OCI-LY3 (cell line): ENCODE measurements around the gene IL1RAP.

Experiments used
- EZH2phosphoT487 ChIP-seq: fragments of 200-600 bp; shearing (Covaris generic); IDR thresholded peaks from 2 replicates; pipeline ENCODE4 v1.6.1; 2018; ENCODE audit warnings: antibody characterized with exemption, mixed run types, low read depth
- TF ChIP-seq, protein P1 (sequence below): fragments of 200-600, 300-600 bp; sonication (generic); IDR thresholded peaks from 2 replicates; pipeline ENCODE4 v1.5.1; 2014; ENCODE audit warnings: antibody characterized with exemption, low read length, low read depth

DNA sequence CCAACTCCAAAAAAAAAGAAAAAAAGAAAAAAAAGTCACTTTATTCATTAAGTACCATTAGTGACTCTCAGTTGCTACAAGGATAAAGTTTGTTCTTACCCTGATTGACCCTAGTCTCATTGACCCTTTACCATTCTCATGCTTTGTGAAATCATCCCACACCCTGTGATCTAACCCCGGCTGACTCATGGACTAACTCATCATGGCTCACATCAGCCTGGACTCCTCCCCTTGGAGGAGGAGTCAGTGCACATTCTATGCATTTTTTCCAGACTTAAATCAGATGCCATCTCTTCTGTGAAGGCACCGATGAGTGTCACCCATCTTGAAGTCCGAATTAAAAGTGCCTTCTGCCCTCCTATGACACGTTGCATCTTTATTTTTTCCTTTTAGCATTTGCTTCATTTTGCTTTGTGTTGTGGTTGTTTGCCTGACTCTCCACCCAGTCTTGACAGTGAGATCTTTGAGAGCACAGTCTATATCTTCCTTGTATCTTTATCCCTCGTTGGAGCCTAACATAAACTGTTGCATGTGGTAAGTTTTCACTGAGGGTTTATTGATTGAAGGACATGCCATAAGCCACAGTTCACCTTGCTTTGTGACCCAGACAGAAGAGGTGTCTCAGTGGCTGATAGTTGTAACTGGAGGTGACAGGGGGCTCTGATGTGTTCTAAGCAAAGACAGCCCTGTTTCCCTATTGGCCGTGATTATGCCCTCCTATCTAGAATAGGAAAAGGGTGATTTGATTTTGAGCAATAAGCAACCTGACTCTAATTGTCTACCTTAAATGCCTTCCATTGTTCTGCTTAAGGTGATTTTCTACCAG, 72.1 kb downstream of the IL1RAP start:
- TF ChIP-seq, protein P1, sequence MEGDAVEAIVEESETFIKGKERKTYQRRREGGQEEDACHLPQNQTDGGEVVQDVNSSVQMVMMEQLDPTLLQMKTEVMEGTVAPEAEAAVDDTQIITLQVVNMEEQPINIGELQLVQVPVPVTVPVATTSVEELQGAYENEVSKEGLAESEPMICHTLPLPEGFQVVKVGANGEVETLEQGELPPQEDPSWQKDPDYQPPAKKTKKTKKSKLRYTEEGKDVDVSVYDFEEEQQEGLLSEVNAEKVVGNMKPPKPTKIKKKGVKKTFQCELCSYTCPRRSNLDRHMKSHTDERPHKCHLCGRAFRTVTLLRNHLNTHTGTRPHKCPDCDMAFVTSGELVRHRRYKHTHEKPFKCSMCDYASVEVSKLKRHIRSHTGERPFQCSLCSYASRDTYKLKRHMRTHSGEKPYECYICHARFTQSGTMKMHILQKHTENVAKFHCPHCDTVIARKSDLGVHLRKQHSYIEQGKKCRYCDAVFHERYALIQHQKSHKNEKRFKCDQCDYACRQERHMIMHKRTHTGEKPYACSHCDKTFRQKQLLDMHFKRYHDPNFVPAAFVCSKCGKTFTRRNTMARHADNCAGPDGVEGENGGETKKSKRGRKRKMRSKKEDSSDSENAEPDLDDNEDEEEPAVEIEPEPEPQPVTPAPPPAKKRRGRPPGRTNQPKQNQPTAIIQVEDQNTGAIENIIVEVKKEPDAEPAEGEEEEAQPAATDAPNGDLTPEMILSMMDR = no peak
- no peak for TF ChIP-seq EZH2phosphoT487
